ENCODE measurements around the gene KYNU. TPM values are rescaled to one million over a fixed set of nuclear protein-coding genes. Genes with fewer than 3 reads are reported as not detected.

KYNU gene
- total and polyA plus RNA-seq, 2 of the 13 experiments (the other 11 are each of a cell fraction or from before 2014, with no cell fraction given) = 21.9 to 68.6 TPM

DNA sequence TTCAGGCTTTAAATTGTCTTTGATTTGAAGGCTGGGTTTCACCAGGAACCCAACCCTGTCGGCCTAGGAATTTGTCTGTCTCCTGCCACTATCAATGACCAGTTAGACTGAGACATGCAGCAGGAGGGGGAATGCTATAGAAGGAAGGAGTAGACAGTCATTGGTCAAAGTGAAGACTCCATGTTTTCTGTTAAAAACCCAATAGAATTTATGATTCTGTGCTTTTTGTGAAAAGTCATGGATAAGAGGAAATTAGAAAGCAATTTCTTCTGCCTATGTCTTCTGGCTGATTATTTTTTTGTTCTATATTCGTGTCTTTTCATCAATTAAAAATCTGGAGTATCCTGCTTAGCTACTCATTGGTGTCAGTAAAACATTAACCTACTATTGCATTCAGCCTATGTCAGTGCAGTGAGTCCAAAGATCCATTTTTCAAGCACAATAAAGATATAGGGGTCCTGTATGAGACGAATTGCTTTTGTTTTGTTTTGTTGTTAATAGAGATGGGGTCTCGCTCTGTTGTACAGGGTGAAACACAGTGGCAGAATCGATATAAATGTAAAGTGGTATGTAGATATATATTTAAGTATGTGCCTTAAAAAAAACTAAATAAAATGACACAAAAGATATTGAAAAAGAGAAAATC is 7.9 kb upstream of the KYNU start (continued):
- TF ChIP-seq PITX1 (CRISPR knock-in tag; IDR thresholded peaks at IDR 0.05) = no peak
- TF ChIP-seq ADNP (CRISPR knock-in tag; IDR thresholded peaks at IDR 0.05) = no peak
- TF ChIP-seq TBX2 (CRISPR knock-in tag; IDR thresholded peaks at IDR 0.05; ENCODE audit: borderline replicate concordance) = no peak
- TF ChIP-seq ZNF124 (CRISPR knock-in tag; IDR thresholded peaks at IDR 0.05) = no peak
- TF ChIP-seq, protein P1, sequence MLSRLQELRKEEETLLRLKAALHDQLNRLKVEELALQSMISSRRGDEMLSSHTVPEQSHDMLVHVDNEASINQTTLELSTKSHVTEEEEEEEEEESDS (CRISPR knock-in tag; IDR thresholded peaks at IDR 0.05; ENCODE audit: borderline replicate concordance) = no peak
- no peak for TF ChIP-seq RAD21 (CRISPR knock-in tag; IDR thresholded peaks at IDR 0.05)
- TF ChIP-seq ZFP36L1 (CRISPR knock-in tag; IDR thresholded peaks at IDR 0.05) = peak; percentile 54; the same call in 1 of the 2 replicates
- no peak for TF ChIP-seq ZSCAN29 (CRISPR knock-in tag; conservative IDR thresholded peaks at IDR 0.05)
- TF ChIP-seq ZNF326 (CRISPR knock-in tag; IDR thresholded peaks at IDR 0.05; ENCODE audit: borderline replicate concordance) = no peak
- no peak for TF ChIP-seq NR2F1 (CRISPR knock-in tag; IDR thresholded peaks at IDR 0.05)
- peak; percentile 65 for TF ChIP-seq SAP130 (CRISPR knock-in tag; IDR thresholded peaks at IDR 0.05; ENCODE audit: low read depth)
- TF ChIP-seq, protein P2, sequence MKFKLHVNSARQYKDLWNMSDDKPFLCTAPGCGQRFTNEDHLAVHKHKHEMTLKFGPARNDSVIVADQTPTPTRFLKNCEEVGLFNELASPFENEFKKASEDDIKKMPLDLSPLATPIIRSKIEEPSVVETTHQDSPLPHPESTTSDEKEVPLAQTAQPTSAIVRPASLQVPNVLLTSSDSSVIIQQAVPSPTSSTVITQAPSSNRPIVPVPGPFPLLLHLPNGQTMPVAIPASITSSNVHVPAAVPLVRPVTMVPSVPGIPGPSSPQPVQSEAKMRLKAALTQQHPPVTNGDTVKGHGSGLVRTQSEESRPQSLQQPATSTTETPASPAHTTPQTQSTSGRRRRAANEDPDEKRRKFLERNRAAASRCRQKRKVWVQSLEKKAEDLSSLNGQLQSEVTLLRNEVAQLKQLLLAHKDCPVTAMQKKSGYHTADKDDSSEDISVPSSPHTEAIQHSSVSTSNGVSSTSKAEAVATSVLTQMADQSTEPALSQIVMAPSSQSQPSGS (CRISPR knock-in tag; IDR thresholded peaks at IDR 0.05) = no peak
- TF ChIP-seq TP53 (CRISPR knock-in tag; conservative IDR thresholded peaks at IDR 0.05) = no peak
- TF ChIP-seq ZNF333 (CRISPR knock-in tag; IDR thresholded peaks at IDR 0.05; ENCODE audit: borderline replicate concordance) = no peak
- TF ChIP-seq, protein P3, sequence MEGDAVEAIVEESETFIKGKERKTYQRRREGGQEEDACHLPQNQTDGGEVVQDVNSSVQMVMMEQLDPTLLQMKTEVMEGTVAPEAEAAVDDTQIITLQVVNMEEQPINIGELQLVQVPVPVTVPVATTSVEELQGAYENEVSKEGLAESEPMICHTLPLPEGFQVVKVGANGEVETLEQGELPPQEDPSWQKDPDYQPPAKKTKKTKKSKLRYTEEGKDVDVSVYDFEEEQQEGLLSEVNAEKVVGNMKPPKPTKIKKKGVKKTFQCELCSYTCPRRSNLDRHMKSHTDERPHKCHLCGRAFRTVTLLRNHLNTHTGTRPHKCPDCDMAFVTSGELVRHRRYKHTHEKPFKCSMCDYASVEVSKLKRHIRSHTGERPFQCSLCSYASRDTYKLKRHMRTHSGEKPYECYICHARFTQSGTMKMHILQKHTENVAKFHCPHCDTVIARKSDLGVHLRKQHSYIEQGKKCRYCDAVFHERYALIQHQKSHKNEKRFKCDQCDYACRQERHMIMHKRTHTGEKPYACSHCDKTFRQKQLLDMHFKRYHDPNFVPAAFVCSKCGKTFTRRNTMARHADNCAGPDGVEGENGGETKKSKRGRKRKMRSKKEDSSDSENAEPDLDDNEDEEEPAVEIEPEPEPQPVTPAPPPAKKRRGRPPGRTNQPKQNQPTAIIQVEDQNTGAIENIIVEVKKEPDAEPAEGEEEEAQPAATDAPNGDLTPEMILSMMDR (CRISPR knock-in tag; IDR thresholded peaks at IDR 0.05) = no peak
- TF ChIP-seq, protein P4, sequence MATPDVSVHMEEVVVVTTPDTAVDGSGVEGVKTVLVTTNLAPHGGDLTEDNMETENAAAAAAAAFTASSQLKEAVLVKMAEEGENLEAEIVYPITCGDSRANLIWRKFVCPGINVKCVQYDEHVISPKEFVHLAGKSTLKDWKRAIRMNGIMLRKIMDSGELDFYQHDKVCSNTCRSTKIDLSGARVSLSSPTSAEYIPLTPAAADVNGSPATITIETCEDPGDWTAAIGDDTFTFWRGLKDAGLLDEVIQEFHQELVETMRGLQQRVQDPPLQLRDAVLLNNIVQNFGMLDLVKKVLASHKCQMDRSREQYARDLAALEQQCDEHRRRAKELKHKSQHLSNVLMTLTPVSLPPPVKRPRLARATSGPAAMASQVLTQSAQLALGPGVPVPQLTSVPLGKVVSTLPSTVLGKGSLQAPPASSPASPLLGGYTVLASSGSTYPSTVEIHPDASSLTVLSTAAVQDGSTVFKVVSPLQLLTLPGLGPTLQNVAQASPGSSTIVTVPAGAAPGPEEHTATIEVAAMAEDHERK (CRISPR knock-in tag; IDR thresholded peaks at IDR 0.05; ENCODE audit: low read depth) = no peak
- TF ChIP-seq ZFP62 (CRISPR knock-in tag; IDR thresholded peaks at IDR 0.05) = no peak
- TF ChIP-seq ZNF432 (CRISPR knock-in tag; IDR thresholded peaks at IDR 0.05; ENCODE audit: borderline replicate concordance) = no peak
- no peak for TF ChIP-seq RFX3 (CRISPR knock-in tag; IDR thresholded peaks at IDR 0.05)
- no peak for TF ChIP-seq SYNCRIP (IDR thresholded peaks at IDR 0.05; ENCODE audit: insufficient read depth, low read depth, low read length)

Measured in HepG2 (cell line).